ENCODE data around the gene ADCY2.
A peak's percentile ranks its signal among the peaks of the same experiment; 100 is the strongest.

The ADCY2 gene

DNA sequence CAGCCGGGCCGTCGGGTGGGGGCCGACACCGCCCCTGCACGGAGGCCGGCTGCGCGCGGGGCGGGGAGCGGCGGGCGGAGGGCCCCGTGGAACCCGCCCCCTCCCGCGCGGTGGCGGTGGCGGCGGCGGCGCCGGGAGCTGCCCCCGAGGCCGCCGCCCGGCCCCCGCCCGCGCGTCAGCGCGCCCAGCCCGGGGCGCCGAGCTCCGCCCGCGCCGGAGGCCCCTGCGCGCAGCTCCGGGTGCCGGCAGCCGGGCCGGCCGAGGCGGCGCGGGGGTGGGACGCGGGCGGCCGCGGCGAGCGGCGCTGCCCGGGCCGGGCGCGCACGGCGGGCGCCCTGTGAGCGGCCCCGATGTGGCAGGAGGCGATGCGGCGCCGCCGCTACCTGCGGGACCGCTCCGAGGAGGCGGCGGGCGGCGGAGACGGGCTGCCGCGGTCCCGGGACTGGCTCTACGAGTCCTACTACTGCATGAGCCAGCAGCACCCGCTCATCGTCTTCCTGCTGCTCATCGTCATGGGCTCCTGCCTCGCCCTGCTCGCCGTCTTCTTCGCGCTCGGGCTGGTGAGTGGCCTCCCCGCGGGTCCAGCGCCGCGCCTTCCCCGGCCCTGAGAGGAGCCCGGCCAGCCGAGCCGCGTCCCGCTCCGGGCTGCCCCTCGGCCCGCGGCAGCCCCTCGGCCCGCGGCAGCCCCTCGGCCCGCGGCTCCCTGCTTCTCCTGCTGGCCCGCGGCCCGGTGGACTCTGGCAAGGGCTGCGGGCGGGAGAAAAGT lies at the start of gene ADCY2:
Gene ADCY2 (plus strand): TSS at position 192 of the 766 bp plus-strand sequence. CDS start 159 bp downstream, at position 351.
- peak; percentile 18 for DNase-seq

DNA sequence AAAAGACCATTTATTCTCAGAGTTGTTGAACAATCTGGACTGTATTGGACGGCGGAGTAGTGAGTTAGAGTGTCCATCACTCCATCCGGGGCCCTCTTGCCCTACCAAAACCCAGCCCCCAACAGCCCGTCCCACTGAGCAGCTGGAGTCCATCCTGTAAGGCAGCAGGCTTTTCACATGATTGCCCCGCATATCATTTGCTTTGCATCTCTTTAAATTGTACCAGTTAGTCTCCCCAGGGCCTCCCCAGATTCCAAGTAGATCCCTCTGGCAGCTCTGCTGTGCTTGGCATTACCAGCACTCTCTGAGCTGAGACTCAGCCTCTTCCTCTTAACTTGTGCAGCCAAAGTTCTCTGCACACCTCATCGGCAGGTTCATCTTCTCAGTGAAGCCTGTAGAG lies 48.6 kb upstream of the ADCY2 start:
- DNase-seq: no peak

DNA sequence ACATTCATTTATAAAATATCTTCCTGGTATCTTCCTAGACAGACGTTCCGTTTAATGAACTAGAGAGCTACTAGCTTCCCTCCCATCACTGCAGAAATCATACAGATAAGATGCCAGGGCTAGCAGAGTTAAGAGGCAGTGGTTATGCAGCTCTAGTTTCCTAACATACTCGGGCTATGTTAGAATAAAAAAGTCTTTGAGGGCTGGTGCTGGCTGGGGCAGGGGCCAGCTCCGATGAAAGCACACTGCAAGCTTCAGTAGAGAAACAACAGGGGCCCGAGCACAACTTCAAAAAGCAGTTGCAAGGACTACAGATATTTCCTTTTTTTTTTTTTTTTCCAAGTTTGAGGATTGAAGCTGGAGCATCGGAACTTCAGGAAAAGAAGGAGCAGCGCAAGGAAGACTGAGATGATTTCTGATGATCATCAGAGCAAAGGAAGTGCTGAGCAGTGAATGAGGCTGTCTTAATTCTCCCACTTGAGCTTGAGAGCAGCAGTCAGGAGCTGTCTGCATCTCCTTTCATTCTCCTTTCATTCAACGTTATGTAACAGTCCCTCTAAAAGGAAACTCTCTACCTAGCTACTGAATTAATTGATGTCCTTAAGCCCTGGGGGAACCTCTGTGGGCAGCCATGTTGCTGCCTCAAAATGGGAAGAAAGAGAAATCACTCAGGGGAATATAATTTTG lies 47.6 kb upstream of the ADCY2 start:
- DNase-seq: no peak

DNA sequence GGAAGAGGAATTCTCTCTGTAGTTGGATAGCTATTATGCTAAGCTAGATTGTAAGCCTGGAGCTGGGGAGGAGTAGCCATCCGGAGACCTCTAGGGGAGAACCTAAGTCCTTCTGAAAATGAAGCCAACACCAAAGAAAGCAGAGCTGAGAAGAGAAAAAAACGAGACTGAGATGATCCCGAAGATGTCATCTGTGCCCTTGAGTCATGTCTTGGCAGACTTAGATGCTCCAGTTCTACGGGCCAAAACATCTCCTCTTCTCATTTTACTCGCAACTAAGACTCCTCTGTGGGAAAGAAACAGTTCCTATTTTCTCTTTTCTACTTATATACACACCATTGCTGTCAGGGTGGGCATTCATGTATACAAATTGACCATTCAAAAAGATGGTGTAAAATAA lies 34.3 kb upstream of the ADCY2 start:
- no peak for DNase-seq

DNA sequence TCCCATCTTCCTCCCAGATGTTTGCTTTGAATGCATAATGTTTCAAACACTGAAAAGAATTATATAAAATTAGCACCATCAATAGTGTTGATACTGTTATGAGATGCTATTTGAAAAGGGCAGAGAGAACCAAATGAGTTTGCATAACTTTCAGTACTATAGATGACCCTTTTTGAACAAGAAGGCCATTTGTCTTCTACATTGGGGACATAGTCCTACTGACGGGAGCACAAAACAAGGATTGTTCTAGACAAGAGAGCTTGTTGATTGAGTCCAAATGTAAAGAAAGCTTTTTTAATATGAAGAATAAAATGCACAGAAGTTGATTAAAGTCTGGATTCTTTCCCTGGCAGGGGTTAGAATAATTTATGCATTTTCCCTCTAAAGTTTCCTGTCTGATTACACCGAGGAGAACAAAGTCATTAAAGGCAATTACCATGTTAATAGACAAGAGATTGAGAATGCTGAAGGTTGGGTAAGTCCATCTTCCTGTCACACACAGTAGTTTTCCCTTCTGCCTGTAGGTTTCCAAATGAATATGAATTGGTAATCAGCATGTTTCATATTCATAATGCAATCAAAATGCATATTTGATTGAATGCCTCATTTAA lies 32.8 kb upstream of the ADCY2 start:
- no peak for DNase-seq

DNA sequence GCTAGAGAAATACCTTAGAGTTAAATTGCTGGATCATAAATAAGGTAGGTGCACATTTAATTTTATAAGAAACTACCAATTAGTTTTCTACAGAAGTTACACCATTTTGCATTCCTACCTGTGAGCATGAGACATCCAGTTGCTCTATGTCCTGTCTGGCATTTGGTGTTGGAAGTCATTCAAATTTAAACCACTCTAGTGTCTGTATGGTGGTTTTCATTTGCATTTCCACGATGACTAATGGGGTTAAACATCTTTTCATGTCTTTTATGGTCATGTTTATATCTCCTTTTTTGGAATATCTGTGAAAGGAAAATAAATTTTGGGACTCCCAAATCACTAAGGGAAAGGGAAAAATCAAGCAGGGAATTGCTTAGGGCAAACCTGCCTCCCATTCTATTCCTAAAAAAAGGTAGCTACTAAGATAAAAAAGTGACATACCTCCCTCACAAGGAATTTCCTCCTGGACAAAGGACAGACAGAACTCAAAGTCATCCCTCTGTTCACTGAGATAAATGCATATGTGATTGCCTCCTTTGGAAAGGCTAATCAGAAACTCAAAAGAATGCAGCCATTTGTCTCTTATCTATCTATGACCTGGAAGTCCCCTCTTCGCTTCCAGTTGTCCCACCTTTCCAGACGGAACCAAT lies 31.6 kb upstream of the ADCY2 start:
- DNase-seq: no peak

DNA sequence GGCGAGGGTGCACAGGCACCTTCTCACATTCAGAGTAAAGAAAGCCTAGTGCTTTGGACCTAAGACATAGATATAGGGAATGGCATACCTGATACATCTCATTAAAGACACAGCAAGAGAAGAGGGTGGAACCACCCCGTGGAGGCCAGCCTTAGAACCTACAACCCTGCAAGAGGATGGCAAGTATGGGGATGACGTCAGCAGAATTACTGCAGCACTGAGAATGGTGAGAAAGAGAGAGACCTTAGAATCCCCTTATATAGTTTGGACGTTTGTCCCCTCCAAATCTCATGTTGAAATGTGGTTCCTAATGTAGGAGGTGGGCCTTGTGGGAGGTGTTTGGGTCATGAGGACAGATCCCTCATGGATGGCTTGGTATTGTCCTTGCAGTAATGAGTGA lies 28.2 kb upstream of the ADCY2 start:
- DNase-seq: no peak

DNA sequence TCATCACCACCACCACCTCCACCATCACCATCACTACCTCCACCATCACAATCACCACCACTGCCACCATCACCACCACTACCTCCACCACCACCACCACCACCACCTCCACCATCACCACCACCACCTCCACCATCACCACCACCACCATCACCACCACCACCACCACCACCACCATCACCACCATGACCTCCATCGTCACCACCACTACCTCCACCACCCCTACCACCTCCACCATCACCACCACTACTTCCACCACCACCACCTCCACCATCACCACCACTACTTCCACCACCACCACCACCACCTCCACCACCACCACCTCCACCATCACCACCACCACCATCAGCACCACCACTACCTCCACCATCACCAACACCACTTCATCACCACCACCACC lies 23.5 kb upstream of the ADCY2 start:
- DNase-seq: no peak

DNA sequence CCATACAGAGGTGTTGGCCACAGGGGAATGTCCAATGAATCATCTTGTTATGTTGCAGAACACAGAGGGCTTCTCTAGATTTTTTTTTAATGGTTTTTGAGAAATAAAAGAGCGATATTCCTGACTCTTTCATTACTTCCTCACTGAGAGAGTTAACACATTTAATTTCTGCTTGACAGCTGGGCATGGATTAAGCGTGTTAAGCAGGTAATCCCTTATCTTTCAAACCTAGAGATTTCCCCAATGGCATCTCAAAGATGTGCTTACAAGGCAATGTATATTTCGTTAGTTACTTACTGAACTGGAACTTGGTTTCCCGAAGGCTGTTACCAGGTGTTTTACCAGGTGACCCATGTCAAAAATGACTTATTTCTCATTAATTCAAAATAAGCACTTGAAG lies 21.8 kb upstream of the ADCY2 start:
- no peak for DNase-seq

DNA sequence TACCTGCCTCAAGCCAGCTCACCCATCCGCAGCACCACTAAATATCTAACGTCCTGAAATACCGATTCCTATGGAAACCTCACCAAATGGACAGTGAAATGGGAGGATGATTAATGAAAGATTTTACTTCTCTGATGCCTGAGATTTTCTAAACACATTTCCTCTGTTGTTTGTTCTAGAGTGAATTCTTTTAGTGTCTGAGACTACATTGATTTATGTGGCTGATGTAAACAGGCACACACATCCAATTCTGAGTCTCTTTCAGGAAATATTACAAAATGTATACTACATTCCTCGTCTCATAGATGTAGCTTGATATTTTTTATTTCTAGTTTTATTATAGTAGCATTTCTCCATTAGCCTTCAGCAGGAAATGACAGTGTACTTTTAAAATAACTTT lies 20.5 kb upstream of the ADCY2 start:
- no peak for DNase-seq

DNA sequence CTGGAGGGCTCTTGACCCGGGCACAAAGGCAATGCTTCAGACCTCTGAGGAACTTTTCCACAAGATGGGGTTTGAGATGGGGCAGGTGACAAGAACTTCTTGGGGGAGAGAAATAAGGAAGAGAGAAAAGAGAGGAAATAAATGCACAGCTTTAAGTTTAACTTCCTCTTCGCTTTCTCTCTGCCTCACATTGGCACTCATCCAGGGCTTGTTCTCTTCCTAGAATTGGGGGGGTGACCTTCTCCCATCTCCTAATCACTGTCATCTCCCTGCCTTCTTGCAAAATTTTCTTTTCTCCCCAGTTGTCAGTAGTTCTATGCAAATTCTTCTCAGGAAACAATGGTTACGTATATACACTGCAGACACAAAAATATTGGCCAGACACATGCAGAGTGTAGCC lies 19.1 kb upstream of the ADCY2 start:
- DNase-seq: no peak

DNA sequence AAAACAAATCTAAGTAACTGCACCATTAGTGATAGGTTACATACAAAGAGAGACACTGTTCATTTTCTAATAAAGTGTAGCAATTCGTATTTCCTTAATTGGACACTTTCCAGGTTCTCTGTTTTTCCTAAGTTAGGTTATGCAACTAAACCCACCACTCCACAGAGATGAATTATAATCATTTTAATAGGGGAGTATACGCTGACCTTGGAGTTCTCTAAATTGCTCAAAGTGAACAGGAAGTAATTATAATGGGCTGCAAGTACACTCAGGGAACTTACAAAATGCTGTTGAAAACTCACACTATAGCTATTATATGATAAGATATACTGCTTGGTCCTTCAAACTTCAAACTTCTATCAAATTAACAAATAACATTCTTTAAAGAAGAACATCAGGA lies 18.2 kb upstream of the ADCY2 start:
- DNase-seq: no peak

DNA sequence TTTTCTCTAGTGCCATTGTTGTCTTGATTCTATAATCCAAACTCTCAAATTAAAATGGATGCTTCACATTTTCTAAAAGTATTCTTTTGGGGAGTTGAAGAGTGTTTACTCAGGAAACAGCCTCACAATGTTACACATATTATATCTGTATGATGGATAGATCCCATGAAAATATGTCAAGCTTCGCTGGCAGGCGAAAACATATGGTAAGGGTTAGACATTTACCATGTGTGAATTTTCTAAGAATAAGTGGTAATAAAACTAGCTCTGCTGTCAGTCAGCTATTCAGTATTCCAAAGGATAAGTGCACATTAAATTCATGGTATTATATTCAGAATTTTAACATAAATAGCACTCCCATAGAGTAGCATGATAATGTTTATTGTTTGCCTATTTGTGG lies 13.3 kb upstream of the ADCY2 start:
- no peak for DNase-seq

DNA sequence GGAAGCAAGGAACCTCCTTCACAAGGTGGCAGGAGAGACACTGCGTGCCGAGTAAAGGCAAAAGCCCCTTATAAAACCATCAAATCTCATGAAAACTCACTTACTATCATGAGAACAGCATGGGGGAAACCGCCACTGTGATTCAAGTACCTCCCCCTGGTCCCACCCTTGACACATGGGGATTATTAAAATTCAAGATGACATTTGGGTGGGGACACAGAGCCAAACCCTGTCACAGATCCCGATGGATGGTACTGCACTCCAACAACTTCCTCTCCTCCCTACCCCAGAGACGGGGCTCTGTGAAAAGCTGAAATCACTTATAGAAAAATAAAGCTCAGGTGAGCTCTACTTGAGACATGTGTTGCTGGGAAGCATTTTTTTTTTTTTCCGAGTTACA lies 10.3 kb upstream of the ADCY2 start:
- DNase-seq: no peak

DNA sequence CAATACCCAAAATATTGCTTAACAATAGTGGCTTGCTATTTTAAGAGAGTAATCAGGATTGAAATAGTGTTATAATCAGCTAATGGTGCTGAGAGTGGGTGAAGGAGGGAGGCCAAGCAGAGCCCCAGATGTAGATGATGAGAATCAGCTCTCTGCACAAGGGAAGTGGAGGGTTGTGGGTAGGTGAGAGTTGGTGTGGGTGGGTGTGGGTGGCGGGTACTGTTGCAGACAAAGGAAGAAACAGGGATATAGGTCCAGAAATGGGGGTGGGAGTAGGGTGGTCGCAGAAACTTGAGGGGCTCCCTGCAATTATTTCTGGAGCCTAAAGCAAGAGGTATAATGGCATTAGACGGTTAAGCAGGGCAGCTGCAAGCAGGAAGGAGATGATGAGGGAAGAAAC lies 7.4 kb upstream of the ADCY2 start:
- DNase-seq: no peak

DNA sequence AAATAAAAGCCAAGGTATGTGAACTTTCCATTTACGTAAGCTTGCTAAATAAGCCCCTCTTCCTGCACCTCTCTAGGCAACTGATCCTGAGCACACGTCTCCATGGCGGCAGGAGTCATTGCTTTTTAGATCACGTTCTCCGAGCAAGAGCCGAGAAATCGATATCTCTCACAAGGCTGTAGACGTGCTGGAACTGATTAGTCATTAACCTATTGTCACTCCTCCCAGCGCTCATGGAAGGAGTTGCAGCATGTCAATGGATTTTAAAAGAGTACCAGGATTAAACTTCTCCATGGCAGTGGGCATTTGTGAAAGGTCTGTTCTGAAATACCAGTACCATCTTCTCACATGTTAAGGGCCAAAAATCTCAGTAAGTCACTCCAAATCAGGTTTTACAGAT lies 4.7 kb upstream of the ADCY2 start:
- DNase-seq: no peak

DNA sequence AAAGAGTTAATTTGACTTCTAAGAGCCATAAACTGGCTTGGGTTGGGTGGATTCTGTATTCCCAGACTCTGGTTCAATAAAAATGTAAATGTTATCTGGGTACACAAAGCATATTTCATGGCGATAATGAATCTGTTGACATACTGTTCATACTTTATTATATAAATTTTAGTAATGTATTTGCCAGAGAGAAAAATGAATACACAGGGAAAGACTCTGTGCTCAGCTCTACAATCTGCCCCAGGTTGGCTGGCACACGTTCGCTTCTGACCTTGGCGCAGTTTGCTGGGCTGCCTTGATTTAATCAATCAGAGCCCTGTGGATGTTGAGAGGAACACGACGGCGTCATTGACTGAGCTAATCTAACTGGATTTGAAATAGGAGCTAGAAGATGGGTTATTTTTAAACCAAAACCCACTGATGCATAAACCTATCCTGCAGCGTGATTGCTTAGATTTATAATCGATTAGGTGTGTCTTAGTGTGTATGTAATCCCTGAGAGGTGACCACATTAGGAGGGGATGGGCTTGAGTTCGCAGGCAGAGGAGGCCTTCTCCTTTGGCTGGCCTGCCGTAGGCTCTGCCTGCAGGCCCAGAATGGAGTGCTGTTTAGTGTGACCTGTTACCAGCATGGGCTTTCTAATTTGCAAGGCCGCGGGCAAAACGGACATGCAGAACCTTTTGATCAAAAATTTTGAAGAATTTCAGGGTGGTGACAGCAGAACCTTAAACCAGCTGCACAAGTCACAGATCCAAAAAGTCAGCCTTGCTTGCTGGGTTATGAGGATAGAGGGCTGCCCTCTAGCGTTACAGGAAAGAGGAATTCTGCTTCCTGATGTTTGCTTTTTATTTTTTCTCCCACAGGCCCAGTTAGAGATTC lies 3.9 kb upstream of the ADCY2 start:
- no peak for DNase-seq

DNA sequence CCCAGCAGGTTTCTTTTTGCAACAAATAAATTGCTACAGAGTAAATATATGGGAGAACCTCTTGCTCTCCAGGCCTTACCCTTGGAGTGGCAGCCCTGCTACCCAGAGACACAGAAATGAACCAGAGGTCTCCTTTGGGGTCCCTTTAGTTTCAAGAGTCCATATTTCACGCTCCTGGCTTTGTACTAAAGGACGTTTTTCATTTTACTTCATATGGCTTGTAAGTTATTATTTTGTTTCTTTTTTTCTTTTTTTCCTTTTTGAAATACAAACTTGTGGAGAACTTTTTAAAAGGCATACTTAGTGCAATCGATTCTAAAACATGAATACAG lies 3.3 kb upstream of the ADCY2 start:
- DNase-seq: no peak

DNA sequence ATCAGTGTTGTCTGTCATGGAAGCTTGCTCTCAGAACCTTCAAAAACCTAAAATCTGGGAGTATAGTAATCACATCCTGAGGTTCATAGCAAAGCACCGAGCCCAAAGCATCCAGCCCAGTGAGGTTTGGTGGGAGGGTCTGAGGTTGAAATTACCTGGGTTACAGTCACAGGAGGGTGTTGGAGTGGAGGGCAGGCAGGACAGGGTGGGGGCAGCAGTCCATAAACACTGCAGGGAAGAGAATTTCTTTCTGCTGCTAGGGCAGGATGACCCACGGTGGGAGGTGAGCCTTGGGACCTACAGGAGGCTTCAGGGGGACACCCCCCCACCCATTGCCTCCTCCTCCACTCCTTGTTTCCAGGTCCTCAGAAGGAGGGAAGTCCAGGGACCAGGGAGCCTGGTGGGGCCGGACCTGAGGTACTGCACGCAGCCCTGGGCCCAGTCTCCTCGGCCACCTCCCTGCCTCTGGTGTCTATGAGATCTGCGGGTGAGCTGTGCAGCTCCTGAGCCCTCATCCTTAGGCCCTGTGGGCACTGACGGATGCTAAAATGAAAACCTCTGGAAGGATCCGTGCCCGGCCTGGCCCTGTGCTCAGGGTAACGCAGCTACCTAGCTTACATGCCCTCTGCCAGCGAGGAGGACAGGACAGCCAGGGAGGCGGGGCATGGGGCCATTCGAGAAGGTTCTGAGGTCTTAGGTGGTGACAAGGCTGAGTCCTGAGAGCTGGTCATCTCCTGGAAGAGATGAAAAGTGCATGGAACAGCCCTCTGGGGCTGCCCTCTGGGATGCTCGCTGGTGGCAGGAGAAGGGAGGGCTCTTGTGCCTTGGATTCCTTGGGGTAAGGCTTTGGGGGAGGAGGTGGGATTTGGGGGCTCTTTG lies 1.8 kb upstream of the ADCY2 start:
- no peak for DNase-seq

DNA sequence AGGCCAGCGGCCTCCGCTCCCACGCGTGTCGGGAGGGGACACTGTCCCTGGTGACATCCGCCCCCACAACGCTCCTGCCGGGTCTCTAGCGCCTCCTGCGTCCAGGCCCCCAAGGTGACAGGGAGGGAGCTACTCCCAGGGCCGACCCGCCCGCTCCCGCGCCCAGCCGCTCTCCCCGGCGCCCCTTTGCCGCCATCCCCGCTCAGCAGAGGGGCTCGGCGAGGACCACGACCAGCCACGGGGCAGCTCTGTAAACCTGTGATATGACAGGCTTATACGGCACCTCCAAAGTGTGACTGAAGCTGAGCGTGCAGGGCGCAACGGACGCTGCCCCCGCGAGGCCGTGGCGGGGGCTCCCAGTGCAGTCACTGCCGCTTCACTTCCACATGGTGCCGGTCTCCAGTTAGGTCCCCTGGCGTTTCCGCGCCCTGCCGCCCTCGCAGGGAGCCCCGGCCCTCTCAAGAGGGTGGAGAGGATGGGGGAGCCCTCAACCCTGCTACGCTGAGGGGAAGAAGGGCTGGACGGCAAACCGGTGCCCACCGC lies 978 bp upstream of the ADCY2 start:
- DNase-seq: no peak

DNA sequence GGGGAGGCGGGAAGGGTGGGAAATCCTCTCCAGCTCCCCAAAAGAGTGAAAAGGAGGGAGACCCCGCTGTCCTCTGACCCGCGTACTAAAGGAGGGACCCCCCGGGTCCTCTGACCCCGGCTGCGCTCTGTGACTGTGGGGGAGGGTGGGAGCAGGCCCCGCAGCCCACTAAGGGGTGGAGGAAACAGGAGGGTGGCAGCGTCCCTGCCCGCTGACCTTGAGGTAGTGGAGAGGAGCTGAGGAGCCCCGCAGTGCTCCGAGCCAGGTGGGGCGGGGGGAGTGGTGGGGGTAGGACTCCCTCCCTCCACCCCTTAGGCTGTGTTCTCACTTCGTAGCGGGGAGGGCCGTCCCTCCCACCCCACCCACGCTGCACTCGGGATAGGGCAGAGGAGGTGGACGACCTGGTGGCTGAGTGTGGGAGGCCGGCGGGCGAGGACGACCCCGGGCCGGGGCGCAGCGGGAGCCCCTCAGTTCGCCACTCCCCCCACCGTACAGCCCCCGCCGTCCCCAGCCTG lies 449 bp upstream of the ADCY2 start:
- no peak for DNase-seq
